Liver (tissue), 9 donors: ENCODE measurements around the gene POFUT2. TPM values are rescaled to one million over a fixed set of nuclear protein-coding genes. Genes with fewer than 3 reads are reported as not detected.

Source experiments
- DNase-seq: peaks from one replicate; pipeline ENCODE4 v3.0.0-alpha.2; 2017; ENCODE audit warnings: low spot score
- H3K27ac ChIP-seq, 2 donors: one replicate each; pipeline ENCODE4 v1.7.0; 2013; ENCODE audit warnings: inconsistent platforms in 2 of 2, low read length in 2 of 2, control low read depth in 1 of 2, low read depth in 1 of 2, mild to moderate bottlenecking in 1 of 2
- H3K27me3 ChIP-seq, 4 donors: one replicate each; pipeline versions ENCODE4 v1.6.1 to v1.7.0; 2013; ENCODE audit warnings: low read length in 3 of 4, inconsistent platforms in 1 of 4, mild to moderate bottlenecking in 1 of 4, moderate library complexity in 1 of 4; ENCODE audit not compliant: control insufficient read depth in 4 of 4, insufficient read depth in 4 of 4
- H3K36me3 ChIP-seq, 4 donors: one replicate each; pipeline versions ENCODE4 v1.6.1 to v1.7.0; 2013; ENCODE audit warnings: low read length in 3 of 4, mild to moderate bottlenecking in 3 of 4, low read depth in 1 of 4, moderate library complexity in 1 of 4; ENCODE audit not compliant: control insufficient read depth in 4 of 4, insufficient read depth in 3 of 4
- H3K4me1 ChIP-seq, 4 donors: one replicate each; pipeline versions ENCODE4 v1.6.1 to v1.7.0; 2013; ENCODE audit warnings: low read length in 3 of 4, mild to moderate bottlenecking in 3 of 4, moderate library complexity in 1 of 4; ENCODE audit not compliant: control insufficient read depth in 4 of 4, insufficient read depth in 4 of 4
- H3K4me3 ChIP-seq, 3 donors: one replicate each; pipeline versions ENCODE4 v1.6.1 to v1.7.0; 2013; ENCODE audit warnings: low read length in 3 of 3, control low read depth in 1 of 3, low read depth in 1 of 3, mild to moderate bottlenecking in 1 of 3
- H3K9ac ChIP-seq, 2 donors: one replicate each; pipeline ENCODE4 v1.7.0; 2013; ENCODE audit warnings: low read length in 2 of 2, mild to moderate bottlenecking in 2 of 2, moderate library complexity in 2 of 2, control low read depth in 1 of 2, low read depth in 1 of 2
- H3K9me3 ChIP-seq, 4 donors: one replicate each; pipeline versions ENCODE4 v1.6.1 to v1.7.0; 2013; ENCODE audit warnings: low read length in 3 of 4; ENCODE audit not compliant: control insufficient read depth in 4 of 4
- EGR1 ChIP-seq, 2 donors: IDR thresholded peaks; 2 replicates each; pipeline ENCODE4 v1.6.1; 2016 to 2018; ENCODE audit warnings: antibody characterized with exemption in 2 of 2, low read depth in 2 of 2
- FOXA1 ChIP-seq: IDR thresholded peaks from 2 replicates; pipeline ENCODE4 v1.6.1; 2016; ENCODE audit warnings: antibody characterized with exemption
- FOXA2 ChIP-seq: IDR thresholded peaks from 2 replicates; pipeline ENCODE4 v1.6.1; 2016; ENCODE audit warnings: antibody characterized with exemption
- GABPA ChIP-seq, 2 donors: IDR thresholded peaks in 1 of 2; conservative IDR thresholded peaks in 1 of 2; 2 replicates each; pipeline ENCODE4 v1.6.1; 2016; ENCODE audit warnings: antibody characterized with exemption in 2 of 2, mild to moderate bottlenecking in 1 of 2, moderate library complexity in 1 of 2
- HNF4A ChIP-seq, 2 donors: conservative IDR thresholded peaks; 2 replicates each; pipeline ENCODE4 v1.6.1; 2016; ENCODE audit warnings: antibody characterized with exemption in 2 of 2, mild to moderate bottlenecking in 2 of 2
- HNF4G ChIP-seq: IDR thresholded peaks from 2 replicates; pipeline ENCODE4 v1.6.1; 2016; ENCODE audit warnings: antibody characterized with exemption
- JUND ChIP-seq, 2 donors: IDR thresholded peaks; 2 replicates each; pipeline ENCODE4 v1.6.1; 2016; ENCODE audit warnings: antibody characterized with exemption in 2 of 2
- NR2F2 ChIP-seq: IDR thresholded peaks from 2 replicates; pipeline ENCODE4 v1.6.1; 2016; ENCODE audit warnings: antibody characterized with exemption
- RAD21 ChIP-seq, 2 donors: IDR thresholded peaks; 2 replicates each; pipeline ENCODE4 v1.6.1; 2016; ENCODE audit warnings: antibody characterized with exemption in 2 of 2, mild to moderate bottlenecking in 2 of 2
- RXRA ChIP-seq, 2 donors: IDR thresholded peaks; 2 replicates each; pipeline ENCODE4 v1.6.1; 2017 to 2018; ENCODE audit warnings: antibody characterized with exemption in 2 of 2, mild to moderate bottlenecking in 1 of 2
- SP1 ChIP-seq: IDR thresholded peaks from 2 replicates; pipeline ENCODE4 v1.6.1; 2018; ENCODE audit warnings: antibody characterized with exemption, mild to moderate bottlenecking
- TAF1 ChIP-seq: conservative IDR thresholded peaks from 2 replicates; pipeline ENCODE4 v1.6.1; 2016; ENCODE audit warnings: antibody characterized with exemption, mild to moderate bottlenecking
- YY1 ChIP-seq: IDR thresholded peaks from 2 replicates; pipeline ENCODE4 v1.6.1; 2016; ENCODE audit warnings: antibody characterized with exemption, mild to moderate bottlenecking
- WGBS: extraction: QIAGEN DNeasy Blood & Tissue Kit; methylation state at CpG from one replicate; pipeline ENCODE4 v1.1.7; 2013; 5-methylcytosine and 5-hydroxymethylcytosine counted together
- polyA plus RNA-seq, 2 donors: library from polyadenylated mRNA; stranded (reverse) in 1 of 2; unstranded in 1 of 2; fragments of 200-250 nt in 1 of 2; fragments of >200 nt in 1 of 2; fragmentation: Nextera tagmentation in 1 of 2; extraction: Ambion mirVana in 1 of 2; gene quantifications; one replicate each; pipeline versions ENCODE4 v1.2.1 to v1.2.3, GENCODE V29; 2013 to 2015
- total RNA-seq, 2 donors: library from RNA; depleted of rRNA; stranded (reverse); fragments of >200 nt; gene quantifications; one replicate each; pipeline ENCODE4 v1.2.3, GENCODE V29; 2014
- TF ChIP-seq, protein P1 (sequence below): IDR thresholded peaks from 2 replicates; pipeline ENCODE4 v1.6.1; 2016; ENCODE audit warnings: antibody characterized with exemption
- TF ChIP-seq, protein P2 (sequence below): fragments of 150-350 bp; IDR thresholded peaks from 2 replicates; pipeline ENCODE4 v1.5.1; 2017; ENCODE audit warnings: improper control_type of control experiment, low read depth, low read length; ENCODE audit not compliant: missing input control
- TF ChIP-seq, protein P3 (sequence below): IDR thresholded peaks from 2 replicates; pipeline ENCODE4 v1.6.1; 2016; ENCODE audit warnings: antibody characterized with exemption, mild to moderate bottlenecking
- TF ChIP-seq, protein P4 (sequence below): IDR thresholded peaks from 2 replicates; pipeline ENCODE4 v1.6.1; 2016; ENCODE audit warnings: antibody characterized with exemption
- TF ChIP-seq, protein P5 (sequence below): IDR thresholded peaks from 2 replicates; pipeline ENCODE4 v1.6.1; 2016; ENCODE audit warnings: antibody characterized with exemption
- donor health status: healthy.
- donor health status: healthy.
- donor health status: healthy.
- donor health status: healthy.
- donor health status: healthy.

POFUT2 gene
- total and polyA plus RNA-seq, 4 donors = 3.3 to 15.6 (median 7.9) TPM

DNA sequence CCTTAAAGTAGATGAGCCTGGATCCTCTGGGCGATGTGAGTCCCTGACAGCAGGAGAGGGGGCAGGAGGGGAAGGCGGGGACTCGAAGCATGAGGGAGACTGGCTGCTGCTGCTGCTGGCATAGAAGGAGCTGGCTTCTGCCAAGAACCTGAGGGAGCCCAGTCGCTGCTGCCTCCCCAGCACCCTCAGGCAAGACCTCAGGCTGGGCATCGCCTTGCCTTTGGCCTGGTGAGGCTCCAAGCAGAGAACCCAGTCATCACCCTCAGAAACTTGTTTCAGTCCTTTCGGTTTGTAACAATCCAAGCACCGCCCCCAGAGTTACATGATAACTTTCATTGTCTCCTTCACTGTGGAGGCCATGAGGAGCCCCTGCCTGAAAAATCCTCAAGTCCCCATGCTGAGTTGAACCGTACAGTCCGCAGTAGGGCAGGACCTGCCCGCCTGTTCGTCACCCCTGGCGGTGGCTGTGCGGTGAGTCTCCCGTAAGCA is 38.8 kb downstream of the POFUT2 start:
- Histone ChIP-seq H3K9ac (no peak overlapping the region), H3K27me3 (no peaks in the 10 kb centered on the region), H3K4me3 (peak overlapping the region in 1 of 3 donors; percentile 5), H3K36me3 (no peaks in the 10 kb centered on the region), H3K9me3 (no peaks in the 10 kb centered on the region), H3K4me1 (peaks cover 0 to 11% (median 5%) of the 10 kb centered on the region in 4 donors), H3K27ac (no peak overlapping the region)
- WGBS = 49% methylated on average over 14 of the region's 14 CpGs
- peak; percentile 24 for DNase-seq
- TF ChIP-seq, protein P1, sequence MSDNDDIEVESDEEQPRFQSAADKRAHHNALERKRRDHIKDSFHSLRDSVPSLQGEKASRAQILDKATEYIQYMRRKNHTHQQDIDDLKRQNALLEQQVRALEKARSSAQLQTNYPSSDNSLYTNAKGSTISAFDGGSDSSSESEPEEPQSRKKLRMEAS = no peak
- TF ChIP-seq, protein P2, sequence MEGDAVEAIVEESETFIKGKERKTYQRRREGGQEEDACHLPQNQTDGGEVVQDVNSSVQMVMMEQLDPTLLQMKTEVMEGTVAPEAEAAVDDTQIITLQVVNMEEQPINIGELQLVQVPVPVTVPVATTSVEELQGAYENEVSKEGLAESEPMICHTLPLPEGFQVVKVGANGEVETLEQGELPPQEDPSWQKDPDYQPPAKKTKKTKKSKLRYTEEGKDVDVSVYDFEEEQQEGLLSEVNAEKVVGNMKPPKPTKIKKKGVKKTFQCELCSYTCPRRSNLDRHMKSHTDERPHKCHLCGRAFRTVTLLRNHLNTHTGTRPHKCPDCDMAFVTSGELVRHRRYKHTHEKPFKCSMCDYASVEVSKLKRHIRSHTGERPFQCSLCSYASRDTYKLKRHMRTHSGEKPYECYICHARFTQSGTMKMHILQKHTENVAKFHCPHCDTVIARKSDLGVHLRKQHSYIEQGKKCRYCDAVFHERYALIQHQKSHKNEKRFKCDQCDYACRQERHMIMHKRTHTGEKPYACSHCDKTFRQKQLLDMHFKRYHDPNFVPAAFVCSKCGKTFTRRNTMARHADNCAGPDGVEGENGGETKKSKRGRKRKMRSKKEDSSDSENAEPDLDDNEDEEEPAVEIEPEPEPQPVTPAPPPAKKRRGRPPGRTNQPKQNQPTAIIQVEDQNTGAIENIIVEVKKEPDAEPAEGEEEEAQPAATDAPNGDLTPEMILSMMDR = no peak
- TF ChIP-seq RAD21 (IDR thresholded peaks at IDR 0.05) = no peak
- TF ChIP-seq YY1 = no peak

DNA sequence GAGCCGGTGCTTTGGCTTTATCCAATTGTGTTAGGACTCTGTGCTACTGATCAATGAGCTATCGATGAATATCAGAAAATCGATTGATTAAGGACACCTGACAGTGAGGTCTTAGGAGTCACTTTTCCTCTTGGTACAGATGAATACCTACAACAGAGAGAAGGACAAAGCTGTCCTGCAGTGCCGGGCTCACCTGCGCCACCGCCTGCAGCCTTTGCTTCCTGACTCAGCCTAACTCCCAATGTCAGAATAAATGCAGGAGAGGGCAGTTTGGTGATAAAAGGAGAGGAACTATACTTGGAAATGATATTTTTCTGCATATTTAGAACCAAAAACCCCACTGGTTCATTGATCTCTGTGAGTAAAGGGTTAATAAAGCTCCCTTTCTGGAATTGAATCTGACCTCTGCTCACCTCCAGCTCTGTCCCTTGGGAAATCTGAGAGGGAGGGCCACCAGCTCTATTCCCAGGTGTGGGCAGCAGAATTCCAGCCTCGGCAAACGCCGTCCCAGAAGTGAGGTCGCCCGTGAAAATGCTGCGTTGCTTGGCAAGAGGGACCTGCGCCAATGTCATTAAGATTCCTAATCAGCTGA is 39.3 kb downstream of the POFUT2 start:
- Histone ChIP-seq H3K9ac (no peak overlapping the region), H3K27ac (no peak overlapping the region), H3K36me3 (no peaks in the 10 kb centered on the region), H3K9me3 (peaks cover 0 to 3% (median 0%) of the 10 kb centered on the region in 4 donors), H3K27me3 (no peaks in the 10 kb centered on the region), H3K4me3 (no peak overlapping the region), H3K4me1 (peaks cover 0 to 11% (median 5%) of the 10 kb centered on the region in 4 donors)
- TF ChIP-seq, protein P3, sequence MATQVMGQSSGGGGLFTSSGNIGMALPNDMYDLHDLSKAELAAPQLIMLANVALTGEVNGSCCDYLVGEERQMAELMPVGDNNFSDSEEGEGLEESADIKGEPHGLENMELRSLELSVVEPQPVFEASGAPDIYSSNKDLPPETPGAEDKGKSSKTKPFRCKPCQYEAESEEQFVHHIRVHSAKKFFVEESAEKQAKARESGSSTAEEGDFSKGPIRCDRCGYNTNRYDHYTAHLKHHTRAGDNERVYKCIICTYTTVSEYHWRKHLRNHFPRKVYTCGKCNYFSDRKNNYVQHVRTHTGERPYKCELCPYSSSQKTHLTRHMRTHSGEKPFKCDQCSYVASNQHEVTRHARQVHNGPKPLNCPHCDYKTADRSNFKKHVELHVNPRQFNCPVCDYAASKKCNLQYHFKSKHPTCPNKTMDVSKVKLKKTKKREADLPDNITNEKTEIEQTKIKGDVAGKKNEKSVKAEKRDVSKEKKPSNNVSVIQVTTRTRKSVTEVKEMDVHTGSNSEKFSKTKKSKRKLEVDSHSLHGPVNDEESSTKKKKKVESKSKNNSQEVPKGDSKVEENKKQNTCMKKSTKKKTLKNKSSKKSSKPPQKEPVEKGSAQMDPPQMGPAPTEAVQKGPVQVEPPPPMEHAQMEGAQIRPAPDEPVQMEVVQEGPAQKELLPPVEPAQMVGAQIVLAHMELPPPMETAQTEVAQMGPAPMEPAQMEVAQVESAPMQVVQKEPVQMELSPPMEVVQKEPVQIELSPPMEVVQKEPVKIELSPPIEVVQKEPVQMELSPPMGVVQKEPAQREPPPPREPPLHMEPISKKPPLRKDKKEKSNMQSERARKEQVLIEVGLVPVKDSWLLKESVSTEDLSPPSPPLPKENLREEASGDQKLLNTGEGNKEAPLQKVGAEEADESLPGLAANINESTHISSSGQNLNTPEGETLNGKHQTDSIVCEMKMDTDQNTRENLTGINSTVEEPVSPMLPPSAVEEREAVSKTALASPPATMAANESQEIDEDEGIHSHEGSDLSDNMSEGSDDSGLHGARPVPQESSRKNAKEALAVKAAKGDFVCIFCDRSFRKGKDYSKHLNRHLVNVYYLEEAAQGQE = no peak
- TF ChIP-seq HNF4G (no peak), TAF1 (no peak), FOXA1 (no peak), YY1 (no peak), GABPA (IDR thresholded peaks at IDR 0.05 in 1 of 2, conservative IDR thresholded peaks at IDR 0.05 in 1 of 2) (no peak), NR2F2 (no peak), RAD21 (IDR thresholded peaks at IDR 0.05) (no peak), JUND (IDR thresholded peaks at IDR 0.05) (no peak), FOXA2 (no peak), HNF4A (conservative IDR thresholded peaks at IDR 0.05) (no peak), RXRA (IDR thresholded peaks at IDR 0.05) (no peak), SP1 (no peak), EGR1 (IDR thresholded peaks at IDR 0.05; ENCODE audit: low read depth in 2 of 2) (no peak)
- TF ChIP-seq, protein P4, sequence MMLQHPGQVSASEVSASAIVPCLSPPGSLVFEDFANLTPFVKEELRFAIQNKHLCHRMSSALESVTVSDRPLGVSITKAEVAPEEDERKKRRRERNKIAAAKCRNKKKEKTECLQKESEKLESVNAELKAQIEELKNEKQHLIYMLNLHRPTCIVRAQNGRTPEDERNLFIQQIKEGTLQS = no peak
- TF ChIP-seq, protein P1 = no peak
- TF ChIP-seq, protein P2 = no peak
- TF ChIP-seq, protein P5, sequence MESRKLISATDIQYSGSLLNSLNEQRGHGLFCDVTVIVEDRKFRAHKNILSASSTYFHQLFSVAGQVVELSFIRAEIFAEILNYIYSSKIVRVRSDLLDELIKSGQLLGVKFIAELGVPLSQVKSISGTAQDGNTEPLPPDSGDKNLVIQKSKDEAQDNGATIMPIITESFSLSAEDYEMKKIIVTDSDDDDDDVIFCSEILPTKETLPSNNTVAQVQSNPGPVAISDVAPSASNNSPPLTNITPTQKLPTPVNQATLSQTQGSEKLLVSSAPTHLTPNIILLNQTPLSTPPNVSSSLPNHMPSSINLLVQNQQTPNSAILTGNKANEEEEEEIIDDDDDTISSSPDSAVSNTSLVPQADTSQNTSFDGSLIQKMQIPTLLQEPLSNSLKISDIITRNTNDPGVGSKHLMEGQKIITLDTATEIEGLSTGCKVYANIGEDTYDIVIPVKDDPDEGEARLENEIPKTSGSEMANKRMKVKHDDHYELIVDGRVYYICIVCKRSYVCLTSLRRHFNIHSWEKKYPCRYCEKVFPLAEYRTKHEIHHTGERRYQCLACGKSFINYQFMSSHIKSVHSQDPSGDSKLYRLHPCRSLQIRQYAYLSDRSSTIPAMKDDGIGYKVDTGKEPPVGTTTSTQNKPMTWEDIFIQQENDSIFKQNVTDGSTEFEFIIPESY = no peak
- no peak for DNase-seq
- 38% methylated on average over 13 of the region's 13 CpGs for WGBS
